Esophagus squamous epithelium (tissue), 5 donors: ENCODE measurements around the gene METTL9. TPM values are rescaled to one million over a fixed set of nuclear protein-coding genes. Genes with fewer than 3 reads are reported as not detected.
A peak's percentile ranks its signal among the peaks of the same experiment; 100 is the strongest.
"Not testable (repeated sequence)": the region's sequence is repeated elsewhere in the genome, so short reads cannot be mapped to it uniquely, and the experiment has no call there.

ENCODE experiments used
- DNase-seq: peaks from one replicate; lab custom pipeline; 2025; lab: John Stamatoyannopoulos, UW
- H3K27ac ChIP-seq, 4 donors: fragments of 200-600 bp; sonication (generic); one replicate each; pipeline ENCODE4 v1.5.1; 2016 to 2019; ENCODE audit warnings: mild to moderate bottlenecking in 1 of 4
- H3K27me3 ChIP-seq, 4 donors: fragments of 200-600 bp; sonication (generic); 1 replicate in 3 of 4; 2 replicates in 1 of 4; pipeline versions ENCODE4 v1.5.1 to v1.6.0; 2017 to 2021; ENCODE audit warnings: antibody characterized with exemption in 1 of 4
- H3K36me3 ChIP-seq, 3 donors: fragments of 200-600 bp; sonication (generic); one replicate each; pipeline ENCODE4 v1.5.1; 2016 to 2019
- H3K4me1 ChIP-seq, 3 donors: fragments of 200-600 bp; sonication (generic); one replicate each; pipeline ENCODE4 v1.5.1; 2017 to 2019
- H3K4me3 ChIP-seq, 4 donors: fragments of 200-600 bp; sonication (generic); 1 replicate in 3 of 4; 2 replicates in 1 of 4; pipeline ENCODE4 v1.5.1; 2016 to 2019; ENCODE audit warnings: mild to moderate bottlenecking in 2 of 4, moderate library complexity in 1 of 4
- H3K9me3 ChIP-seq, 3 donors: fragments of 200-600 bp; sonication (generic); one replicate each; pipeline ENCODE4 v1.5.1; 2016 to 2019
- CTCF ChIP-seq, 6 experiments: fragments of 450-650 bp in 4 of 6; fragments of 200-600 bp in 2 of 6; sonication (generic) in 2 of 6; IDR thresholded peaks; one replicate each; pipeline ENCODE4 v1.5.1; 2016 to 2019; ENCODE audit warnings: antibody characterized with exemption in 6 of 6, mild to moderate bottlenecking in 4 of 6, moderate library complexity in 4 of 6
- POLR2A ChIP-seq, 4 donors: fragments of 450-650 bp; IDR thresholded peaks; one replicate each; pipeline ENCODE4 v1.6.1; 2017; ENCODE audit warnings: antibody characterized with exemption in 4 of 4, mild to moderate bottlenecking in 4 of 4, moderate library complexity in 3 of 4
- WGBS, 2 donors: methylation state at CpG; one replicate each; pipeline ENCODE4 v1.1.5; 2018; 5-methylcytosine and 5-hydroxymethylcytosine counted together
- intact Hi-C: fragments of 100-400 bp; cut with DNase I; formaldehyde crosslinking; loops from one replicate; pipeline ENCODE4 v1.15.0; 2022
- total RNA-seq, 4 donors: library from RNA; depleted of rRNA; stranded (reverse); fragments of >200 nt; gene quantifications; one replicate each; pipeline ENCODE4 v1.1.0, GENCODE V29; 2016
- donor health status: DM: yes; HTN: yes; CAD: no.

METTL9 gene
- total RNA-seq, 4 donors from 2014 or later, result 82.3 to 169 (median 140) TPM

- peak overlapping the region in 3 of 4 donors; percentile 17 to 58 (median 24) for H3K27ac ChIP-seq
- no peaks in the 10 kb centered on the region for H3K9me3 ChIP-seq
- no peak for TF ChIP-seq POLR2A (IDR thresholded peaks at IDR 0.05)
- no peak for TF ChIP-seq CTCF (IDR thresholded peaks at IDR 0.05)
- H3K4me3 ChIP-seq, result peak overlapping the region in 3 of 4 donors; percentile 16 to 41 (median 18)
- intact Hi-C loops, result no loop called here
- 57 to 83% methylated on average over 6 to 8 of the region's 9 CpGs for WGBS, 2 donors
- no peak for DNase-seq
- H3K27me3 ChIP-seq, result no peaks in the 10 kb centered on the region
- peaks cover 0 to 22% (median 0%) of the 10 kb centered on the region in 3 donors for H3K36me3 ChIP-seq
- peaks cover 0 to 67% (median 10%) of the 10 kb centered on the region in 3 donors for H3K4me1 ChIP-seq
Observed at GRCh38 chr16:21645261-21645721, 45.9 kb downstream of the METTL9 start.

GRCh38 chr16:21646091-21646490, 46.7 kb downstream of the METTL9 start:
- no peaks in the 10 kb centered on the region for H3K27me3 ChIP-seq
- no peaks in the 10 kb centered on the region for H3K9me3 ChIP-seq
- peaks cover 0 to 69% (median 10%) of the 10 kb centered on the region in 3 donors for H3K4me1 ChIP-seq
- no peak for TF ChIP-seq POLR2A (IDR thresholded peaks at IDR 0.05)
- no peak for TF ChIP-seq CTCF (IDR thresholded peaks at IDR 0.05)
- intact Hi-C loops, result no loop called here
- no peak for DNase-seq
- no peak overlapping the region for H3K4me3 ChIP-seq
- peak overlapping the region in 3 of 4 donors; percentile 17 to 58 (median 18) for H3K27ac ChIP-seq
- peaks cover 0 to 22% (median 0%) of the 10 kb centered on the region in 3 donors for H3K36me3 ChIP-seq
- WGBS, 2 donors, result 60 to 70% methylated on average over 5 of the region's 5 CpGs

GRCh38 chr16:21646721-21647561, 47.6 kb downstream of the METTL9 start:
- no peaks in the 10 kb centered on the region for H3K9me3 ChIP-seq
- H3K4me1 ChIP-seq, result peaks cover 0 to 62% (median 10%) of the 10 kb centered on the region in 3 donors
- intact Hi-C loops, result no loop called here
- peak overlapping the region; percentile 11 to 58 (median 14) for H3K27ac ChIP-seq
- H3K36me3 ChIP-seq, result peaks cover 0 to 22% (median 0%) of the 10 kb centered on the region in 3 donors
- 78 to 82% methylated on average over 15 to 18 of the region's 18 CpGs for WGBS, 2 donors
- no peak for DNase-seq
- TF ChIP-seq CTCF (IDR thresholded peaks at IDR 0.05) (no peak), POLR2A (IDR thresholded peaks at IDR 0.05) (no peak)
- H3K4me3 ChIP-seq, result no peak overlapping the region
- H3K27me3 ChIP-seq, result no peaks in the 10 kb centered on the region

- intact Hi-C loops, result no loop called here
- Histone ChIP-seq H3K4me3 (no peak overlapping the region), H3K4me1 (peaks cover 0 to 55% (median 10%) of the 10 kb centered on the region in 3 donors), H3K9me3 (no peaks in the 10 kb centered on the region), H3K27ac (peak overlapping the region in 3 of 4 donors; percentile 11 to 14 (median 11)), H3K27me3 (no peaks in the 10 kb centered on the region), H3K36me3 (peaks cover 0 to 22% (median 0%) of the 10 kb centered on the region in 3 donors)
- DNase-seq, result no peak
- TF ChIP-seq CTCF (IDR thresholded peaks at IDR 0.05) (no peak), POLR2A (IDR thresholded peaks at IDR 0.05) (no peak)
- WGBS, 2 donors, result 84 to 86% methylated on average over 3 to 9 of the region's 9 CpGs
Observed at GRCh38 chr16:21647562-21648164, 48.3 kb downstream of the METTL9 start.

GRCh38 chr16:21649826-21650406, 50.5 kb downstream of the METTL9 start:
- H3K4me1 ChIP-seq, result peaks cover 5 to 66% (median 19%) of the 10 kb centered on the region in 3 donors
- H3K4me3 ChIP-seq, H3K27me3 ChIP-seq, intact Hi-C loops, H3K27ac ChIP-seq, DNase-seq, H3K9me3 ChIP-seq: not testable (repeated sequence)
- 95 to 97% methylated on average over 7 to 10 of the region's 12 CpGs for WGBS, 2 donors
- H3K36me3 ChIP-seq, result peaks cover 0 to 22% (median 0%) of the 10 kb centered on the region in 3 donors
